ENCODE measurements around the gene PDE4B. TPM values are rescaled to one million over a fixed set of nuclear protein-coding genes. Genes with fewer than 3 reads are reported as not detected.
"Not testable (repeated sequence)": the region's sequence is repeated elsewhere in the genome, so short reads cannot be mapped to it uniquely, and the experiment has no call there.

Gene PDE4B
- total RNA-seq, 1 donor from 2014 or later: 37.5 TPM

DNA sequence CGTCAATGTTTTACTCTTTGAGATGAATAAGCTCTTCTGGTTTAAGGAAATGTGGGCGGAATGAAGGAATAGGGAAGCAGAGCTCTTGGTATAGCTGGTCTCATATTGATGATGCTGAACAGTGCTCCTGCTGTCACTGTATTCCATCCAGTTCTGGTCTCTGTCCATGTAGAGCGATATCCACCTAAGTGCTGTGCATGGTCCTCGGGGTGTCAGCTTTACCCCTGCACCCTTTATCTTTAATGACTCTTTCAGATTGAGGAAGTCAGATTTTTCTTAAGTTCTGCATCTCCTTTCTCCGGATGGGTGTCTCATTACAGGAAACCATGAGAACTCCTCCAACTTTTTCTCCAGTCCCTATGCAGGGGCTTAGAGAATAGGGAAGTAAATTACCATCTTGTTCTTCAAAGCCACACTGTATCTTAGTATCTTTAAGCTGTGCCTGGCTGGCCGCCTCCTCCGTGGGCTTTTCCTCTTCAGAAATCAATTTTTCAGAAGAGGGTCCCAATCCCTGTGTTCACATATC lies 52.9 kb downstream of the PDE4B start:
- no peaks in the 10 kb centered on the region for H3K27me3 Mint-ChIP-seq (ENCODE audit: low read depth)

DNA sequence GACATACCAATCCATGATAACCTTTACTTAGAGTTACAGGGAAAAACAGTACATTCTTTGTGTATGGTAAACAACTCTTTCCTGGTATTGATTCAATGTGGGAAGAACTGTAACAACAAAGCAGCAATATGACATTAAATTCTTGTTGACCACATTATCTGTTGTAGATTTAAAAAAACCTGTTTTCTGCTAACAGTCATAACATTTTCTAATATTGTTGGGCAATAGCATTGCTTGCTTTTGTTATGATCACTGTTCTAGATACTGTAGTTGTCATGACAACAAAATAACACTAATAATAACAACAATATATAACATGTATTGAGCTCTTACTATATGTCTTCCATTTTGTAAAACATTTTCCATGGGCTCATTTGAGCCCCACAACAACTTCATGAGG lies 54.2 kb downstream of the PDE4B start:
- no peak for DNase-seq (ENCODE audit: low read depth, low spot score)
- H3K9me3 Mint-ChIP-seq: peaks cover 12% of the 10 kb centered on the region

More for the DNA sequence above, 52.9 kb downstream of the PDE4B start:
- H3K4me3 Mint-ChIP-seq: no peak overlapping the region
- H3K27ac Mint-ChIP-seq (ENCODE audit: unreplicated experiment): no peak overlapping the region
- H3K9me3 Mint-ChIP-seq: peaks cover 12% of the 10 kb centered on the region
- peaks cover 3% of the 10 kb centered on the region for H3K36me3 Mint-ChIP-seq (ENCODE audit: low read depth)
- no peak for DNase-seq (ENCODE audit: low read depth, low spot score)
- H3K4me1 Mint-ChIP-seq: no peaks in the 10 kb centered on the region
- TF ChIP-seq, protein P1, sequence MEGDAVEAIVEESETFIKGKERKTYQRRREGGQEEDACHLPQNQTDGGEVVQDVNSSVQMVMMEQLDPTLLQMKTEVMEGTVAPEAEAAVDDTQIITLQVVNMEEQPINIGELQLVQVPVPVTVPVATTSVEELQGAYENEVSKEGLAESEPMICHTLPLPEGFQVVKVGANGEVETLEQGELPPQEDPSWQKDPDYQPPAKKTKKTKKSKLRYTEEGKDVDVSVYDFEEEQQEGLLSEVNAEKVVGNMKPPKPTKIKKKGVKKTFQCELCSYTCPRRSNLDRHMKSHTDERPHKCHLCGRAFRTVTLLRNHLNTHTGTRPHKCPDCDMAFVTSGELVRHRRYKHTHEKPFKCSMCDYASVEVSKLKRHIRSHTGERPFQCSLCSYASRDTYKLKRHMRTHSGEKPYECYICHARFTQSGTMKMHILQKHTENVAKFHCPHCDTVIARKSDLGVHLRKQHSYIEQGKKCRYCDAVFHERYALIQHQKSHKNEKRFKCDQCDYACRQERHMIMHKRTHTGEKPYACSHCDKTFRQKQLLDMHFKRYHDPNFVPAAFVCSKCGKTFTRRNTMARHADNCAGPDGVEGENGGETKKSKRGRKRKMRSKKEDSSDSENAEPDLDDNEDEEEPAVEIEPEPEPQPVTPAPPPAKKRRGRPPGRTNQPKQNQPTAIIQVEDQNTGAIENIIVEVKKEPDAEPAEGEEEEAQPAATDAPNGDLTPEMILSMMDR (conservative IDR thresholded peaks at IDR 0.05): no peak

DNA sequence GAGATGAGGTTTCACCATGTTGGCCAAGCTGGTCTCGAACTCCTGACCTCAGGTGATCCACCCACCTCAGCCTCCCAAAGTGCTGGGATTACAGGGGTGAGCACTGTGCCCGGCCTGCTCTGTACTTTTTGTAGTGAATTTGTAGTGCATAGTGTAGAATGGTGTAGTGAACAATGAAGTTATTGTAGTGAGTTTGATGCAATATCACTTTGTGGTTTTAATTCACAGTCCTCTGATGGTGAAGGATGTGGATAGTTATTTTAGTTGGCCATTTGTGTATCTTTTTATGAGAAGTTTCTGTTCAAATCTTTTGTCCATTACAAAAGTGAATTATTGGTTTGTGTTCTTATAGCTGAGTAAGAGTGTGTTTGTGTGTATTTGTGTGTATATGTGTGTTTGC lies 57.6 kb downstream of the PDE4B start:
- no peaks in the 10 kb centered on the region for H3K4me1 Mint-ChIP-seq
- peaks cover 12% of the 10 kb centered on the region for H3K9me3 Mint-ChIP-seq
- peaks cover 3% of the 10 kb centered on the region for H3K27me3 Mint-ChIP-seq (ENCODE audit: low read depth)
- H3K36me3 Mint-ChIP-seq (ENCODE audit: low read depth): peaks cover 3% of the 10 kb centered on the region
- H3K4me3 Mint-ChIP-seq: no peak overlapping the region
- TF ChIP-seq, protein P1 (conservative IDR thresholded peaks at IDR 0.05): no peak
- DNase-seq (ENCODE audit: low read depth, low spot score): no peak
- peak overlapping the region; percentile 59 for H3K27ac Mint-ChIP-seq (ENCODE audit: unreplicated experiment)

More for the DNA sequence above, 54.2 kb downstream of the PDE4B start:
- Mint-ChIP-seq H3K27ac (ENCODE audit: unreplicated experiment) (no peak overlapping the region), H3K27me3 (ENCODE audit: low read depth) (no peaks in the 10 kb centered on the region), H3K4me1 (no peaks in the 10 kb centered on the region), H3K36me3 (ENCODE audit: low read depth) (peaks cover 3% of the 10 kb centered on the region), H3K4me3 (no peak overlapping the region)
- TF ChIP-seq, protein P1 (conservative IDR thresholded peaks at IDR 0.05): no peak

DNA sequence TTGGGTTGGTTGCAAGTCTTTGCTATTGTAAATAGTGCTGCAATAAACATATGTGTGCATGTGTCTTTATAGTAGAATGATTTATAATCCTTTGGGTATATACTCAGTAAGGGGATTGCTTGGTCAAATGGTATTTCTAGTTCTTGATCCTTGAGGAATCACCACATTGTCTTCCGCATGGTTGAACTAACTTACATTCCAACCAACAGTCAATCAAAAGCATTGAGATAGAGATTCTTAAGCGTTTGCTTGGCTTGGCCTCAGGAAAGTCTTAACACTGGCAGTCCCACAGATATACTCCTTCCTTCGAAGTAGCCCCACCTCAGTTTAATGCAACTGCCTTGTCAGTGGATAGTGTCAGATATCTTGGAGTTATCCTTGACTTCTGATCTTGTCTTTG lies 63.9 kb downstream of the PDE4B start:
- H3K9me3 Mint-ChIP-seq: peaks cover 12% of the 10 kb centered on the region
- H3K4me3 Mint-ChIP-seq; H3K36me3 Mint-ChIP-seq (ENCODE audit: low read depth); DNase-seq (ENCODE audit: low read depth, low spot score); H3K4me1 Mint-ChIP-seq; H3K27ac Mint-ChIP-seq (ENCODE audit: unreplicated experiment): not testable (repeated sequence)
- peaks cover 22% of the 10 kb centered on the region for H3K27me3 Mint-ChIP-seq (ENCODE audit: low read depth)

DNA sequence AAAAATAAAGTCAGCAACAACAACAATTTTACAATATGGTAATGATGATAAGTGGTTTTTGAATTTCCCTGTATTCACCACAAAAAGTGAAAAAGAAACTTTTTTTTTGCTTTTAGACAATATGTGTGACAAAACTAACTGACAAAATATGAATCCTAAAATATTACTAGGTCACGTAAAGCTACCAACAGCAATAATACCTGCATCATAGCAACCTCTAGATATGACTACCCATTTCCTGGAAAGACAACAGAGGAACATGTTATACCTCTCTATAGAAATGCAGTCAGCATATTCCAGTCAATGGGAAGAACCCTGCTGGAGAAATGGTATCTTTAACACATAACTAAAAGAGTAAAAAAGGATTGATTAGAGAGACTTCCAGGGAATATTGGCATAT lies 73.7 kb downstream of the PDE4B start:
- Mint-ChIP-seq H3K27me3 (ENCODE audit: low read depth) (peaks cover 58% of the 10 kb centered on the region), H3K4me3 (no peak overlapping the region), H3K9me3 (peaks cover 4% of the 10 kb centered on the region), H3K27ac (ENCODE audit: unreplicated experiment) (no peak overlapping the region), H3K4me1 (no peaks in the 10 kb centered on the region), H3K36me3 (ENCODE audit: low read depth) (no peaks in the 10 kb centered on the region)
- no peak for DNase-seq (ENCODE audit: low read depth, low spot score)
- TF ChIP-seq, protein P1 (conservative IDR thresholded peaks at IDR 0.05): no peak

DNA sequence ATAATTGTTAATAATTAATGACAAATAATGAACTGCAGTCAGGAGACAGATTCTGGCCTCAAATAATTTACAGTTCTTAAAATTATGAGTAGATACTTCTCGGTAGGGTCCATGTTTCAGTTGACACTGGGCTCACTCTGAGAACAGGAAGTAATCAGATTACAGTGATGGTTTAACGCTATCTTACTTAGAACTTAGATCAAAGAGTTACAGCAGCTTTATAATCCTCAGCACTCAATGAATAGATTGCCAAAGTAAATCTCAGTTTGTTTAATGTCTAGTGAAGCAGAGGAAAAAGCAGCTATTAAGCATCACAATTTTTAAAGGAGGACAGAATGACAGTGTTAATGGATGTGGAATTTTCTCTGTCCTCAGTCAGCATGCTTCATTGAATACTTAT lies 79.6 kb downstream of the PDE4B start:
- TF ChIP-seq, protein P1 (conservative IDR thresholded peaks at IDR 0.05): no peak
- DNase-seq (ENCODE audit: low read depth, low spot score): no peak
- no peaks in the 10 kb centered on the region for H3K9me3 Mint-ChIP-seq
- no peaks in the 10 kb centered on the region for H3K36me3 Mint-ChIP-seq (ENCODE audit: low read depth)
- no peak overlapping the region for H3K4me3 Mint-ChIP-seq
- H3K27me3 Mint-ChIP-seq (ENCODE audit: low read depth): peaks cover 29% of the 10 kb centered on the region
- no peaks in the 10 kb centered on the region for H3K4me1 Mint-ChIP-seq
- H3K27ac Mint-ChIP-seq (ENCODE audit: unreplicated experiment): no peak overlapping the region

DNA sequence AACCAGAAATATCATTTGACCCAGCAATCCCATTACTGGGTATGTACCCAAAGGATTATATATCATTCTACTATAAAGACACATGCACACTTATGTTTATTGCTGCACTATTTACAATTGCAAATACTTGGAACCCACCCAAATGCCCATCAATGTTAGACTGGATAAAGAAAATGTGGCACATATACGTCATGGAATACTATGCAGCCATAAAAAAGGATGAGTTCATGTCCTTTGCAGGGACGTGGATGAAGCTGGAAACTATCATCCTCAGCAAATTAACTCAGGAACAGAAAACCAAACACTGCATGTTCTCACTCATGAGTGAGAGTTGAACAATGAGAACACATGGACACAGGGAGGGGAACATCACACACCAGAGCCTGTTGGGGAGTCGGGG lies 85.6 kb downstream of the PDE4B start:
- DNase-seq (ENCODE audit: low read depth, low spot score); H3K27ac Mint-ChIP-seq (ENCODE audit: unreplicated experiment); H3K4me1 Mint-ChIP-seq; H3K27me3 Mint-ChIP-seq (ENCODE audit: low read depth); H3K9me3 Mint-ChIP-seq; H3K36me3 Mint-ChIP-seq (ENCODE audit: low read depth); H3K4me3 Mint-ChIP-seq: not testable (repeated sequence)
